GM12891 (cell line): ENCODE data around the gene EYA2.

Experiments
- DNase-seq: peaks from one replicate; pipeline ENCODE4 v3.0.0; 2011; ENCODE audit warnings: low spot score; ENCODE audit not compliant: insufficient read length
- FAIRE-seq: peaks from 2 replicates; lab custom pipeline; 2011; peaks lifted over from hg19 to GRCh38; lab: Jason Lieb, UNC
- PAX5 ChIP-seq: IDR thresholded peaks from 2 replicates; pipeline ENCODE4 v1.6.1; 2011; ENCODE audit warnings: low read length, moderate library complexity, mild to moderate bottlenecking; ENCODE audit not compliant: insufficient read depth, severe bottlenecking
- POLR2A ChIP-seq: IDR thresholded peaks from 2 replicates; pipeline ENCODE4 v1.6.1; 2011; ENCODE audit warnings: low read depth, low read length, control low read depth
- POLR2AphosphoS5 ChIP-seq: IDR thresholded peaks from 2 replicates; pipeline ENCODE4 v1.6.1; 2011; ENCODE audit warnings: low read depth, low read length, control low read depth
- POU2F2 ChIP-seq: IDR thresholded peaks from 2 replicates; pipeline ENCODE4 v1.6.1; 2011; ENCODE audit warnings: low read depth, mild to moderate bottlenecking, control low read depth, low read length, moderate library complexity
- SPI1 ChIP-seq: IDR thresholded peaks from 2 replicates; pipeline ENCODE4 v1.6.1; 2011; ENCODE audit warnings: low read depth, low read length, control low read depth
- TAF1 ChIP-seq: IDR thresholded peaks from 2 replicates; pipeline ENCODE4 v1.6.1; 2011; ENCODE audit warnings: low read depth, low read length, control low read depth

The EYA2 gene

DNA sequence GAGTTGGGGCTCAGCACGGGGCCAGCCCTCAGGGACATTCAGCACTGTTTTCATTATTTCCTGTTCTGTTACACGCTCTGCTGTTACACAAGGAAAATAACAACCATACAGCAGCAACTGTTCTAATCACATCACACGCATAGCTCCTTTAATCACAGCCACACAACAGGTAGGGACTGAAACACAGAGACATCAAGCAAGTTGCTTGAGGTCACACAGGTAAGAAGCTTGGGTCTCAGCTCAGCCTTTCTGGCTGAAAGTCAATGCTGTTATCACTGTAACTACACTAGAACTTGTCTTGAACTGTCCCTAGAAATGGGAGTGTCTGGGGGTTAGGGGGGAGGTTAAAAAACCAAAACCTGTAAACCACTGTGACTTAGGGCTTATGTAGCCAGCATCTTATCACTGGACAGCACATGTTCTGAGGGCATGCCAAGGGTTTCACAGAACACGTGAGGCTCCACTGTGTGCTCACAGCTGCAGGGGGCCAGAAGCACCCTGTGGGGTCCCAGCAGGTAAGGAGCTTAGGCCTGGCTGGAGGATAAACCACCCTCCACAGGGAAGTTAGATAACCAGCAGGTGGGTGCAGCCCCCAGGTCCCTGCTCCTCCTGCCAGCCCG is 146.0 kb downstream of the EYA2 start:
- FAIRE-seq = no peak

DNA sequence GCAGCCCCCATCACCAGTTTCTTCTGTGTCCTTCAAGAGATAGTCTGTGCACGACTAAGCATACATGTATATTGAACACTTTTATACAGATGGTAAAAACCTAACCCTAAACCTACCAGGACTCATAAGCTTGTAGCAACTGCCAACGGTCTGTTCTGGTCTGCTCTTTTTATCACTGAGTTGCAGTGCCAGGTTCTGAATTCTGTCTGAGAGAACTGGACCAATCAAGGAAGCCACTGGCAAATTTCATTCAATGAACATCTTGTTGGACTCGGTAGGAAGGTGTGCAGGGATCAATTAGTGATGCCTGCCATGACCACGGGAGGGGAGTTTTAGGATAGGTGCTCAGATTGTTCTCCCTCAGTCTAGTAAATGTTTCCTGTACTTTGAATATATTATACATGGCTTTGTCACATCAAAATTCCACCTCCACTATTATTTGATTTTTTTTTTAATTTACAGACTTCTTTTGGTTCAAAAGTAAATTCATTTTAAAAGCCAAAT is 146.8 kb downstream of the EYA2 start:
- TF ChIP-seq TAF1 (no peak), POLR2A (no peak), POU2F2 (no peak)
- FAIRE-seq (no peak), DNase-seq (no peak)

More for the DNA sequence above, 146.0 kb downstream of the EYA2 start:
- no peak for DNase-seq
- TF ChIP-seq POLR2A (no peak), SPI1 (no peak), POLR2AphosphoS5 (no peak), PAX5 (no peak), TAF1 (no peak), POU2F2 (no peak)

DNA sequence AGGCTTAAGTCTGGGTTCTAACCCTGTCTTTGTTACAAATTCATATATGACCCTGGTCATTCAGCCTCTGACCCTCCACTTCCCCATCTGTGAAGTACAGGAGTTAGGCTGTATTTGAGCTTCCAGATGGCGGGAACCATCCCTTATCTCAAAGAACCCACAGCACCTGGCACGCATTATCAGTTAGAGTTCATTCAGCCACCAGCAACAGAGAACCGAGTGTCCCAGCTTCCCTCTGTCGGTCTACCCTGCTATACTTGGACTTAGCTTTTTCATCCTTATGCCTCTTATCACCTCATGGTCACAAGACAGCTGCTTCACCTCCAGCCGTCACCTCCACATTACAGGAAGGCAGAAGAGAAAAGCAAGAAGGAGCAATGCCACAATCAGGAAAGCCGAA is 147.8 kb downstream of the EYA2 start:
- FAIRE-seq (no peak), DNase-seq (no peak)
- TF ChIP-seq PAX5 = no peak
- TF ChIP-seq POLR2AphosphoS5 = no peak
- no peak for TF ChIP-seq POU2F2
- no peak for TF ChIP-seq SPI1
- TF ChIP-seq TAF1 = no peak
- TF ChIP-seq POLR2A = no peak

DNA sequence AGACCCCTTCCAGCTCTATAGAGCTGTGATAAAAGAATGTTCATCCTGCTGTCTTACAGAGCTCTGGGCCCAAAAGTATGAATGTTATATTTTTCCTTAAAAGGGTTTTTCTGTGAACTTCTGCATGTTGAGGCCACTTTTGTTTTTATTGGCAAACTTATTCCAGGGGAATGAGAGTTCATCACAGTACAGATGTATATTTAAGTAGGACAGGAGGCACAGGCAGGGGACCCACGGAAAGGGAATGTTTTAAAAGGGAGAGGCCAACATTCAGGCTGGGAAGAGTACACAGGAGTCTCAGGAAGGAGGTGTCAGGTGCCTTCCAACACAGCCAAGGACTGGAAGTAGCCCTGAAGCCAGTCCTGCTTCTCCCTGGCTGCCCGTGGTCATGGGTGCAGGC is 148.4 kb downstream of the EYA2 start:
- no peak for FAIRE-seq

DNA sequence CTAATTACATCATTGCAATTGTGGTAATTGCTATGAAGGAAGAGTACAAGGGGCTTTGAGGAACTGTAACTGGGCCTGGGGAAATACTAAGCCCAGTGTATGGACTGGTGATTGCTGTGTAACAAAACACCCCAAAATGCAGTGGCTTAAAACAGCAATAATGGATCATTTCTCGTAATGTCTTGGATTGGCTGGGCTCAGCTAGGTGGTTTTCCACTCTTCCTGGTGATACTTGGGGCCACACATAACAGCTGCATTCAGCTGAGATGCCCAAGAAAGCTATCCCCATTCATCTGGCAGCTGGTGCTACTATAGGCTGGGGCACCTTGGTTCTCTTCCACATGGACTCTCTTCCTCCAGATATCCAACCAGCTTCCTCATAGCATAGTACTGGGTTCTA is 150.3 kb downstream of the EYA2 start:
- no peak for FAIRE-seq
- TF ChIP-seq TAF1 (no peak), SPI1 (no peak), POLR2AphosphoS5 (no peak), PAX5 (no peak), POU2F2 (no peak), POLR2A (no peak)

More for the DNA sequence above, 148.4 kb downstream of the EYA2 start:
- no peak for DNase-seq
- no peak for TF ChIP-seq PAX5
- no peak for TF ChIP-seq POLR2A
- no peak for TF ChIP-seq POLR2AphosphoS5
- TF ChIP-seq TAF1 = no peak
- no peak for TF ChIP-seq SPI1
- TF ChIP-seq POU2F2 = no peak

DNA sequence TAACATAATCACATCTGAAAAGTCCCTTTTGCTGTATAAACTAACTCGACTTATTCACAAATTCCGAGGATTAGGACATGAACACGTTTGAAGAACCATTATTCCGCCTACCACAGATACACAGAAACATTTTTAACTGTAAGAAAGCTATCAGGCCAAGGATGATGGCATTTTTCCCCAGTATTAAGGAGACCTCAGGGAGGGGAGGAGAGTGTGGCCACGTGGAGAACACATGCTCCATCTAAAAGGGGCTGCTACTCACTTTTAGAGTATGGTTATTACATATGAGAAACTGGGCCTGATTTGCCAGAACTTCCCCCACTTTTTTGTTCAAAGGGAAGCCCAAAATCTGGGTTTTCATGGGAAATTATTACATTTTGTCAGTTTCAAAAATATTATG is 153.4 kb downstream of the EYA2 start:
- no peak for TF ChIP-seq POLR2A
- no peak for TF ChIP-seq PAX5
- no peak for TF ChIP-seq TAF1
- TF ChIP-seq POLR2AphosphoS5 = no peak
- TF ChIP-seq POU2F2 = no peak
- FAIRE-seq (no peak), DNase-seq (no peak)

More for the DNA sequence above, 150.3 kb downstream of the EYA2 start:
- DNase-seq = no peak

DNA sequence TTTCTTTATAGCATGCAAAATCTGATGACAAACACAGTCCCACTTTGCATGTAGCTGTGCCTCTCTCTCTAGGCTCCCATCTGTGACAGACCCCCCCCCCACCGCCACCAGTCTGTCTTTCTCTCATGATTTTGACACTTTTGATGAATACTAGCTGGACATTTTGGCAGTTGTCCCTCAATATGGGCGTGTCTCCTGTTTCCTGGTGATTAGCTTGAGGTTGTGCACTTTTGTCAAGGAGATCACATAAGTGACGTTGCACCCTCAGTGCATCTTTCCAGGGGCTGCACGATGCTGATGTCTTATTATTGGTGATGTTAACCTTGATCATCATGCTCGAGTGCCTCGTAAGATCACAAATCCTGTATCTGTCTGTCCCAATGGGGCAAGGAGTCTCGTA is 155.1 kb downstream of the EYA2 start:
- FAIRE-seq (no peak), DNase-seq (no peak)
- no peak for TF ChIP-seq POU2F2

DNA sequence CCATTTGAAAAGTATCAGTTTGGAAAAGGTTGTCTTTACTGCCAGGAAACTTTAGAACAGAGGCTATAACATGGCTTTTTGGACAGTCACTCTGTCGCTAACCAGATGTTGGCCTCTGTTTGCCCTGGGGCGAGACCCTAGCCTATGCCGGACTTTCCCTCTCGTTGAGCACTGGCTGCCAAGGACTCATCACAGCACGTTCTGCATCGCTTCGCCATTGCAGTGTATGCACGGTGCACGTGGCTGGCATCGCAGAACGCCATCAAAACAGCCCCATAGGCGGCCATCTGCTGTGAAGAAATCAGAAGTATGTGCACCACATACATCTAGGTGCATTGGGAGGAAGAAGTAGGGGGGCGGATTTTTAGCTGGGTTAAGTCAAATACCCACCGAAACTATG is 156.4 kb downstream of the EYA2 start:
- TF ChIP-seq PAX5 = no peak
- TF ChIP-seq POLR2A = no peak
- FAIRE-seq = no peak
- DNase-seq = no peak

DNA sequence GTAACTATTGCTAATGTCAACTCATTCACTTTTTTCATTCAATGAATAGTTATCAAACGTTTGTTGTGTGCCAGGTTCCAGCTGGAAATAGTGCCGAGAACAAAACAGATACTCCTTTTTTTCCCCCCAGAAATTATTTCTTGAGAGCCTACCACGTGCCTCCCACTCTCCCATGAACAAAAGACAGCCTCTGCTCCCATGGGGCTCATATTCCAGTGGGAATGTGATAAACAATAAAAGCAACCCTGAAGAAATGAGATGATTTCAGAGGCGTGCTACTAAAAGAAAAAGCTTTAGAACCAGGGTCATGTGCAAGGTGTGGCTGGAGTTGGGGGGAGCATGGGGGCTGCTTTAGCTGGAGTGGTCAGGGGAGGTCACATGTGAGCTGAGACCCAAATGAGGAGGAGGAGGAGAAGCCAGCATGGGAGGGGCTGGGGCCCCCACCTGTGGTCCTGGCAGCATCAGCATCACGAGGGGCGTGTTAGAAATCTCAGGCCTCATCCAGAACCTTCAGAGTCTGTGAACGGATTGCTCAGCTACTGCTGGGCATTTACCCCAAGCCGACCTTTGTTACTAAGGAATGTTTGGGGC is 157.4 kb downstream of the EYA2 start:
- FAIRE-seq (no peak), DNase-seq (no peak)
- no peak for TF ChIP-seq POLR2AphosphoS5
- no peak for TF ChIP-seq SPI1
- TF ChIP-seq POLR2A = no peak
- no peak for TF ChIP-seq POU2F2
- no peak for TF ChIP-seq PAX5
- no peak for TF ChIP-seq TAF1

DNA sequence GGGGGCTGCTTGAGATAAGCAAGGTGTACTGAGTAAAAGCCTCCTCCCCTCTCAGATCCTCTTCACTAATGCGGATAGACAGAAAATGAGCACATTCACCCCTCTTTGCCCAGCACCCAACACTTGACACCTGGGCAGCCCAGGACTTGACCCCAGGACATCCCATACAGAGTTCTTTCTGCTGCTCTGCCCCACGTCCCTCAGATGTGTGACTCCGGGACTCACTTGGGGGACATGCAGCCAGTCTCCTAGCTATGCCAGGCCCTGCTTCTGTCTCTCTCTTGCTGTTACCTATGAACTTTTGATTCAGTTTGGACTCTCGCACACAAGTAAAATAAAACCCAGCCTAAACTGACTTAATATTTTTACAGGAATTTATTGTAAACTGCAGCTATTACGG is 159.9 kb downstream of the EYA2 start:
- no peak for FAIRE-seq
- DNase-seq = no peak
- TF ChIP-seq SPI1 = no peak

DNA sequence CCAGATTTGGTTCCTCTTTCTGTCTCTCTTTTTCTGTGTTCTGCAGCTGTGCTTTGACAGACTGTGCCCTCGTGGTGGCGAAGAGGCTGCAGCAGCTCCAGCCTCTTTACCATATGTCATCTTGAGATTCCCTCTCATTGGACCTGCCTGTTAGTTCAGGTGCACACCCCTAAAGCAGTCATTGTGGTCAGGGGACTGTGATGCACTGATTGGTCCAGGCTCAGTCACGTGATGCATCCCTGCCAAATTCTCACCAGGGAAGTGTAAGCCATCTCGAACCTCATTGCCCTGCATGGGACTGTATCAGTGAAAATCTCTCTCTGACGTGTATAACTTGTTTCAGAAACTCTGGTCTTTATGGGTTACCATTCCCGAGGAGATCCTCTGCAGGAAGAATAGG is 160.3 kb downstream of the EYA2 start:
- FAIRE-seq (no peak), DNase-seq (no peak)
- no peak for TF ChIP-seq POLR2A
- no peak for TF ChIP-seq TAF1
